Muscle of leg (tissue), 11 donors: ENCODE measurements around the gene CCNF. TPM values are rescaled to one million over a fixed set of nuclear protein-coding genes. Genes with fewer than 3 reads are reported as not detected.

Experiments
- DNase-seq: peaks from one replicate; pipeline ENCODE4 v3.0.0; 2013
- H3K27ac ChIP-seq: one replicate; pipeline ENCODE4 v1.5.1; 2013; ENCODE audit warnings: mild to moderate bottlenecking, low read length, control low read depth
- H3K27me3 ChIP-seq: one replicate; pipeline ENCODE4 v1.6.1; 2013; ENCODE audit warnings: low read length; ENCODE audit not compliant: control insufficient read depth, insufficient read depth
- H3K36me3 ChIP-seq: one replicate; pipeline ENCODE4 v1.6.1; 2013; ENCODE audit warnings: low read length; ENCODE audit not compliant: control insufficient read depth, insufficient read depth
- H3K4me1 ChIP-seq: one replicate; pipeline ENCODE4 v1.6.1; 2013; ENCODE audit warnings: low read length; ENCODE audit not compliant: control insufficient read depth, insufficient read depth
- H3K4me3 ChIP-seq: one replicate; pipeline ENCODE4 v1.5.1; 2013; ENCODE audit warnings: low read length, control low read depth
- H3K9me3 ChIP-seq: replicated peaks from 2 replicates; pipeline ENCODE4 v1.6.1; 2013; ENCODE audit warnings: low read depth, low read length; ENCODE audit not compliant: control insufficient read depth
- WGBS: methylation state at CpG from one replicate; pipeline ENCODE4 v1.1.5; 2013; ENCODE audit warnings: missing lambda C conversion rate; ENCODE audit not compliant: insufficient coverage; 5-methylcytosine and 5-hydroxymethylcytosine counted together
- polyA plus RNA-seq, 8 donors: library from polyadenylated mRNA; unstranded; fragments of 120-200 nt; gene quantifications; one replicate each; pipeline versions ENCODE4 v1.2.1 to v1.2.3, GENCODE V29; 2013; ENCODE audit warnings: inconsistent platforms in 1 of 8, low replicate concordance in 1 of 8; ENCODE audit not compliant: insufficient read length in 8 of 8, insufficient read depth in 1 of 8
- total RNA-seq: library from RNA; stranded (reverse); fragments of 120-200 nt; gene quantifications from one replicate; pipeline ENCODE4 v1.2.4, GENCODE V29; 2013

Gene CCNF
- total and polyA plus RNA-seq, 9 donors: 5.3 to 9.1 (median 8.0) TPM

- peaks cover 25% of the 10 kb centered on the region for H3K4me1 ChIP-seq
- H3K4me3 ChIP-seq: no peak overlapping the region
- H3K27ac ChIP-seq: no peak overlapping the region
- H3K36me3 ChIP-seq: peaks cover 4% of the 10 kb centered on the region
- no peaks in the 10 kb centered on the region for H3K27me3 ChIP-seq
- H3K9me3 ChIP-seq: no peaks in the 10 kb centered on the region
- DNase-seq: no peak
- 92% methylated on average over 20 of the region's 23 CpGs for WGBS
Observed at GRCh38 chr16:2462031-2462866, 33.0 kb downstream of the CCNF start.

GRCh38 chr16:2464333-2464732, 35.1 kb downstream of the CCNF start:
- Histone ChIP-seq H3K9me3 (no peaks in the 10 kb centered on the region), H3K27me3 (peaks cover 4% of the 10 kb centered on the region), H3K4me1 (peaks cover 34% of the 10 kb centered on the region), H3K4me3 (no peak overlapping the region), H3K27ac (no peak overlapping the region), H3K36me3 (peaks cover 3% of the 10 kb centered on the region)
- DNase-seq: no peak
- 67% methylated on average over 11 of the region's 12 CpGs for WGBS

GRCh38 chr16:2465653-2466415, 36.6 kb downstream of the CCNF start:
- peaks cover 38% of the 10 kb centered on the region for H3K4me1 ChIP-seq
- H3K27me3 ChIP-seq: peaks cover 13% of the 10 kb centered on the region
- no peaks in the 10 kb centered on the region for H3K9me3 ChIP-seq
- WGBS: 78% methylated on average over 11 of the region's 12 CpGs
- no peak for DNase-seq
- H3K36me3 ChIP-seq: peaks cover 3% of the 10 kb centered on the region
- H3K4me3 ChIP-seq: no peak overlapping the region
- H3K27ac ChIP-seq: no peak overlapping the region

- Histone ChIP-seq H3K9me3 (no peaks in the 10 kb centered on the region), H3K4me1 (peaks cover 40% of the 10 kb centered on the region), H3K27me3 (peaks cover 15% of the 10 kb centered on the region), H3K4me3 (no peak overlapping the region), H3K36me3 (no peaks in the 10 kb centered on the region), H3K27ac (peak overlapping the region; percentile 82)
- WGBS: 75% methylated on average over 25 of the region's 29 CpGs
- DNase-seq: no peak
Observed at GRCh38 chr16:2466667-2467527, 37.6 kb downstream of the CCNF start.

- Histone ChIP-seq H3K27me3 (peaks cover 22% of the 10 kb centered on the region), H3K4me1 (peaks cover 47% of the 10 kb centered on the region), H3K9me3 (no peaks in the 10 kb centered on the region), H3K27ac (peak overlapping the region; percentile 82), H3K4me3 (peak overlapping the region; percentile 39), H3K36me3 (no peaks in the 10 kb centered on the region)
- under 1% methylated on average over 80 of the region's 80 CpGs for WGBS
- DNase-seq: peak; percentile 95
Observed at GRCh38 chr16:2467528-2468232, 38.4 kb downstream of the CCNF start.

GRCh38 chr16:2468233-2468724, 39.0 kb downstream of the CCNF start:
- peak overlapping the region; percentile 39 for H3K4me3 ChIP-seq
- no peaks in the 10 kb centered on the region for H3K36me3 ChIP-seq
- H3K4me1 ChIP-seq: peaks cover 53% of the 10 kb centered on the region
- under 1% methylated on average over 35 of the region's 38 CpGs for WGBS
- peaks cover 28% of the 10 kb centered on the region for H3K27me3 ChIP-seq
- no peaks in the 10 kb centered on the region for H3K9me3 ChIP-seq
- peak; percentile 67 for DNase-seq
- peak overlapping the region; percentile 59 for H3K27ac ChIP-seq

GRCh38 chr16:2468725-2469398, 39.6 kb downstream of the CCNF start:
- Histone ChIP-seq H3K27me3 (peaks cover 29% of the 10 kb centered on the region), H3K9me3 (no peaks in the 10 kb centered on the region), H3K4me1 (peaks cover 56% of the 10 kb centered on the region), H3K27ac (peak overlapping the region; percentile 72), H3K4me3 (peak overlapping the region; percentile 39), H3K36me3 (no peaks in the 10 kb centered on the region)
- 0% methylated on average over 2 of the region's 14 CpGs for WGBS
- DNase-seq: peak; percentile 61

- peaks cover 29% of the 10 kb centered on the region for H3K27me3 ChIP-seq
- peaks cover 56% of the 10 kb centered on the region for H3K4me1 ChIP-seq
- peak; percentile 65 for DNase-seq
- peak overlapping the region; percentile 72 for H3K27ac ChIP-seq
- WGBS: 39% methylated on average over 9 of the region's 16 CpGs
- no peaks in the 10 kb centered on the region for H3K9me3 ChIP-seq
- no peak overlapping the region for H3K4me3 ChIP-seq
- H3K36me3 ChIP-seq: no peaks in the 10 kb centered on the region
Observed at GRCh38 chr16:2469399-2470233, 40.4 kb downstream of the CCNF start.
